Smooth muscle cell (in vitro differentiated cells): Measurements from ENCODE around the gene PRKAR1B. TPM values are rescaled to one million over a fixed set of nuclear protein-coding genes. Genes with fewer than 3 reads are reported as not detected.
A peak's percentile ranks its signal among the peaks of the same experiment; 100 is the strongest.
"Not testable (repeated sequence)": the region's sequence is repeated elsewhere in the genome, so short reads cannot be mapped to it uniquely, and the experiment has no call there.

Experiments used
- DNase-seq: peaks from one replicate; lab custom pipeline; 2025; ENCODE audit not compliant: unreplicated experiment; lab: John Stamatoyannopoulos, UW
- H2AFZ ChIP-seq: fragments of 200-600 bp; sonication (generic); 2 replicates; pipeline ENCODE4 v1.6.0; 2016; ENCODE audit warnings: antibody characterized with exemption, low read depth, mild to moderate bottlenecking
- H3F3A ChIP-seq: fragments of 200-600 bp; sonication (generic); 2 replicates; pipeline ENCODE4 v1.6.0; 2017; ENCODE audit warnings: antibody characterized with exemption, low read depth
- H3K27ac ChIP-seq: fragments of 200-600 bp; sonication (generic); 2 replicates; pipeline ENCODE4 v1.5.1; 2016; ENCODE audit warnings: low read depth, mild to moderate bottlenecking
- H3K27me3 ChIP-seq: fragments of 200-600 bp; sonication (generic); 2 replicates; pipeline ENCODE4 v1.6.1; 2016; ENCODE audit warnings: low read depth, mild to moderate bottlenecking
- H3K36me3 ChIP-seq: fragments of 200-600 bp; sonication (generic); 2 replicates; pipeline ENCODE4 v1.5.1; 2016; ENCODE audit warnings: low read depth
- H3K4me1 ChIP-seq: fragments of 200-600 bp; sonication (generic); 2 replicates; pipeline ENCODE4 v1.5.1; 2016; ENCODE audit warnings: low read depth
- H3K4me2 ChIP-seq: fragments of 200-600 bp; sonication (generic); 2 replicates; pipeline ENCODE4 v1.6.0; 2016; ENCODE audit warnings: mild to moderate bottlenecking
- H3K4me3 ChIP-seq: fragments of 200-600 bp; sonication (generic); 2 replicates; pipeline ENCODE4 v1.5.1; 2016; ENCODE audit warnings: mild to moderate bottlenecking
- H3K79me2 ChIP-seq: fragments of 200-600 bp; sonication (generic); 2 replicates; pipeline ENCODE4 v1.6.0; 2016; ENCODE audit warnings: low read depth, mild to moderate bottlenecking
- H3K9ac ChIP-seq: fragments of 200-600 bp; sonication (generic); 2 replicates; pipeline ENCODE4 v1.6.0; 2016; ENCODE audit warnings: low read depth
- H3K9me3 ChIP-seq: fragments of 200-600 bp; sonication (generic); replicated peaks from 2 replicates; pipeline ENCODE4 v1.5.1; 2016; ENCODE audit warnings: low read depth
- H4K20me1 ChIP-seq: fragments of 200-600 bp; sonication (generic); 2 replicates; pipeline ENCODE4 v1.6.0; 2016; ENCODE audit warnings: low read depth
- WGBS: methylation state at CpG from one replicate; pipeline ENCODE4 v1.1.7; 2016; ENCODE audit warnings: low lambda C conversion rate; 5-methylcytosine and 5-hydroxymethylcytosine counted together
- polyA plus RNA-seq: library from polyadenylated mRNA; unstranded; fragments of >200 nt; fragmentation: Nextera tagmentation; extraction: Ambion mirVana; gene quantifications from 2 replicates; pipeline ENCODE4 v1.2.1, GENCODE V29; 2016
- total RNA-seq: library from RNA; depleted of rRNA; stranded (reverse); fragments of >200 nt; gene quantifications from 2 replicates; pipeline ENCODE4 v1.2.3, GENCODE V29; 2014
- TF ChIP-seq, protein P1 (sequence below): fragments of 200-600 bp; sonication (generic); IDR thresholded peaks from 2 replicates; pipeline ENCODE4 v1.5.1; 2017; ENCODE audit warnings: borderline replicate concordance, mild to moderate bottlenecking, antibody characterized with exemption; ENCODE audit not compliant: insufficient read depth, poor library complexity, severe bottlenecking

PRKAR1B gene
- total and polyA plus RNA-seq, 2 experiments from 2014 or later = 5.3 to 10.1 TPM

DNA sequence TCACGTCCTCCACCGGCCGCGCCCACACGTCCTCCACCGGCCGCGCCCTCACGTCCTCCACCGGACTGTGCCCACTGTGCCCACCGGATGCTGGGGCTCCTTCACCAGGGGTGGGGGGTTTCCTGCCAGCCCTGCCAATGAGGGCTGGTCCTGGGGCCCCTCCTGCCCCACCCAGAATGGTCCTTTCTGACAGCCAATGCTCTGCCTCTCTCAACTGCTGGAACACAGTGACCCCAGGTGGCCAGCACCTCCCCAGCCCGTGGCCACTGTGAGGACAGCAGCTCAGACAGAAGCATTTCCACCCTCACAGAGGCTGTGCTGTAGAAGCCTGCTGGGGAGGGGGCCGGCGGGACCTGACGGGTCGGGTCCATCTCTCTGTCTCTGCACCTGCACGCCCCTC is 90.7 kb downstream of the PRKAR1B start:
- no peak overlapping the region for H3K4me2 ChIP-seq
- H2AFZ ChIP-seq = no peak overlapping the region
- 95% methylated on average over 17 of the region's 17 CpGs for WGBS
- no peaks in the 10 kb centered on the region for H3K79me2 ChIP-seq
- no peaks in the 10 kb centered on the region for H3K9me3 ChIP-seq
- no peak for DNase-seq
- TF ChIP-seq, protein P1, sequence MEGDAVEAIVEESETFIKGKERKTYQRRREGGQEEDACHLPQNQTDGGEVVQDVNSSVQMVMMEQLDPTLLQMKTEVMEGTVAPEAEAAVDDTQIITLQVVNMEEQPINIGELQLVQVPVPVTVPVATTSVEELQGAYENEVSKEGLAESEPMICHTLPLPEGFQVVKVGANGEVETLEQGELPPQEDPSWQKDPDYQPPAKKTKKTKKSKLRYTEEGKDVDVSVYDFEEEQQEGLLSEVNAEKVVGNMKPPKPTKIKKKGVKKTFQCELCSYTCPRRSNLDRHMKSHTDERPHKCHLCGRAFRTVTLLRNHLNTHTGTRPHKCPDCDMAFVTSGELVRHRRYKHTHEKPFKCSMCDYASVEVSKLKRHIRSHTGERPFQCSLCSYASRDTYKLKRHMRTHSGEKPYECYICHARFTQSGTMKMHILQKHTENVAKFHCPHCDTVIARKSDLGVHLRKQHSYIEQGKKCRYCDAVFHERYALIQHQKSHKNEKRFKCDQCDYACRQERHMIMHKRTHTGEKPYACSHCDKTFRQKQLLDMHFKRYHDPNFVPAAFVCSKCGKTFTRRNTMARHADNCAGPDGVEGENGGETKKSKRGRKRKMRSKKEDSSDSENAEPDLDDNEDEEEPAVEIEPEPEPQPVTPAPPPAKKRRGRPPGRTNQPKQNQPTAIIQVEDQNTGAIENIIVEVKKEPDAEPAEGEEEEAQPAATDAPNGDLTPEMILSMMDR = peak; percentile 51
- H3K27me3 ChIP-seq = no peaks in the 10 kb centered on the region
- no peak overlapping the region for H3K9ac ChIP-seq
- no peaks in the 10 kb centered on the region for H3K4me1 ChIP-seq
- H3F3A ChIP-seq = no peaks in the 10 kb centered on the region
- no peaks in the 10 kb centered on the region for H3K36me3 ChIP-seq
- no peak overlapping the region for H3K4me3 ChIP-seq
- no peak overlapping the region for H3K27ac ChIP-seq
- no peaks in the 10 kb centered on the region for H4K20me1 ChIP-seq

GRCh38 chr7:635687-636382 is 91.2 kb downstream of the PRKAR1B start:
- H2AFZ ChIP-seq, H3K9me3 ChIP-seq, H3K36me3 ChIP-seq, H3F3A ChIP-seq, H3K27ac ChIP-seq, H3K4me2 ChIP-seq, H3K4me1 ChIP-seq, H3K9ac ChIP-seq, H3K79me2 ChIP-seq, DNase-seq, H3K27me3 ChIP-seq, H3K4me3 ChIP-seq, H4K20me1 ChIP-seq: not testable (repeated sequence)
- WGBS = 99% methylated on average over 31 of the region's 81 CpGs

GRCh38 chr7:635227-635626 is 91.9 kb downstream of the PRKAR1B start:
- Histone ChIP-seq H3K9me3 (no peaks in the 10 kb centered on the region), H3K4me3 (no peak overlapping the region), H2AFZ (no peak overlapping the region), H3K27me3 (no peaks in the 10 kb centered on the region), H4K20me1 (no peaks in the 10 kb centered on the region), H3K9ac (no peak overlapping the region), H3F3A (no peaks in the 10 kb centered on the region), H3K27ac (no peak overlapping the region), H3K4me1 (no peaks in the 10 kb centered on the region), H3K79me2 (no peaks in the 10 kb centered on the region), H3K4me2 (no peak overlapping the region), H3K36me3 (no peaks in the 10 kb centered on the region)
- TF ChIP-seq, protein P1 = no peak
- WGBS = 95% methylated on average over 12 of the region's 12 CpGs
- DNase-seq = no peak

DNA sequence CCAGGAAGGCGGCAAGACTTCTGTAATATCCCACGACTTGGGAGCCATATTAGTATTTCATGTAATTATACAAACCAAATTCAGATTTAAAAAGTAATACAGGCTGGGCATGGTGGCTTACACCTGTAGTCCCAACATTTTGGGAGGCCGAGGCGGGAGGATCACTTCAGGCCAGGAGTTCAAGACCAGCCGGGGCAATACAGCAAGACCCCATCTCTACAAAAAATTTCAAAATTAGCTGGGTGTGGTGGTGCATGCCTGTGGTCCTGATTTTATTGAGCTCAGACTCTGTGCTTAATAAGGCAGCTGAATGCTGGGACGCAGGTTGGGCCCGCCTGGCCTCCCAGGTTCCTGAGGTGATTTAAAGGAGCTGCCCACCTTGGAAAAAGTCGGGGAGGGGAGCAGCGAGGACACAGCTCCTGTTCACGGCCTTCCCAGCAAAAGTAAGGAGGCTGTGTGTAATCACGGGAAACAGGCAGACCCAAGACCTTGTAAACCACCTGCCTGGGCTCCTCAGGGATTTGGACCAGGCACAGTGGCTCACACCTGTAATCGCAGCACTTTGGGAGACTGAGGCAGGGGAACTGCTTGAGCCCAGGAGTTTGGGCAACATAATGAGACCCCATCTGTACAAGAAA is 93.6 kb downstream of the PRKAR1B start:
- Histone ChIP-seq H3K4me3 (no peak overlapping the region), H4K20me1 (no peaks in the 10 kb centered on the region), H3F3A (no peaks in the 10 kb centered on the region)

More for the DNA sequence above, 93.6 kb downstream of the PRKAR1B start:
- Histone ChIP-seq H3K27ac (no peak overlapping the region), H3K4me2 (no peak overlapping the region), H3K27me3 (no peaks in the 10 kb centered on the region), H3K4me1 (no peaks in the 10 kb centered on the region), H3K9me3 (no peaks in the 10 kb centered on the region), H3K9ac (no peak overlapping the region), H3K36me3 (no peaks in the 10 kb centered on the region), H2AFZ (no peak overlapping the region), H3K79me2 (no peaks in the 10 kb centered on the region)
- WGBS = 96% methylated on average over 12 of the region's 12 CpGs
- TF ChIP-seq, protein P1 = no peak
- DNase-seq = no peak
